Measurements from ENCODE around the gene G6PD.
"Not testable (repeated sequence)": the region's sequence is repeated elsewhere in the genome, so short reads cannot be mapped to it uniquely, and the experiment has no call there.

G6PD gene

GRCh38 chrX:154542723-154543424 is 3.8 kb downstream of the G6PD start:
- DNase-seq (ENCODE audit: extremely low spot score), result no peak
- CTCF ChIA-PET, result interaction anchor here (0.9 to 2.9 kb wide), 5 partner anchors 9 to 406 kb away, joined by 3 to 10 read pairs (median 3); partner anchors contain the start of gene RPL10
- TF ChIP-seq CTCF (IDR thresholded peaks at IDR 0.05; ENCODE audit: control extremely low read depth, extremely low read depth, low read depth, missing control alignments), result no peak
- POLR2A ChIA-PET, result interaction anchor here (1.7 kb wide), 1 partner anchor 172 kb away, joined by 4 read pairs; no protein-coding TSS in a partner anchor

GRCh38 chrX:154541896-154542722 is 4.5 kb downstream of the G6PD start:
- no peak for DNase-seq (ENCODE audit: extremely low spot score)
- TF ChIP-seq CTCF (IDR thresholded peaks at IDR 0.05; ENCODE audit: control extremely low read depth, extremely low read depth, low read depth, missing control alignments), result no peak
- CTCF ChIA-PET, result interaction anchor here (1.2 to 2.9 kb wide), 4 partner anchors 8 to 405 kb away, joined by 3 to 10 read pairs (median 6); partner anchors contain the start of gene RPL10
- POLR2A ChIA-PET, result interaction anchor here (1.7 kb wide), 1 partner anchor 171 kb away, joined by 4 read pairs; no protein-coding TSS in a partner anchor

GRCh38 chrX:154541589-154541895 is 5.1 kb downstream of the G6PD start:
- CTCF ChIA-PET, result interaction anchor here (1.6 to 1.7 kb wide), 2 partner anchors 168 to 405 kb away, joined by 3 to 5 read pairs; no protein-coding TSS in a partner anchor
- POLR2A ChIA-PET, result interaction anchor here (1.7 kb wide), 1 partner anchor 170 kb away, joined by 4 read pairs; no protein-coding TSS in a partner anchor
- no peak for DNase-seq (ENCODE audit: extremely low spot score)
- TF ChIP-seq CTCF (IDR thresholded peaks at IDR 0.05; ENCODE audit: control extremely low read depth, extremely low read depth, low read depth, missing control alignments), result no peak

- TF ChIP-seq CTCF (IDR thresholded peaks at IDR 0.05; ENCODE audit: control extremely low read depth, extremely low read depth, low read depth, missing control alignments), result no peak
- DNase-seq (ENCODE audit: extremely low spot score), result no peak
- ChIA-PET POLR2A (no interaction called here), CTCF (interaction anchor here (1.6 to 1.7 kb wide), 2 partner anchors 168 to 404 kb away, joined by 3 to 5 read pairs; no protein-coding TSS in a partner anchor)
Measured at GRCh38 chrX:154540897-154541535, 5.6 kb downstream of the G6PD start.

GRCh38 chrX:154540365-154540764 is 6.3 kb downstream of the G6PD start:
- CTCF ChIA-PET, result interaction anchor here (1.7 kb wide), 1 partner anchor 167 kb away, joined by 5 read pairs; no protein-coding TSS in a partner anchor
- DNase-seq (ENCODE audit: extremely low spot score); POLR2A ChIA-PET: not testable (repeated sequence)

- CTCF ChIA-PET, result no interaction called here
- DNase-seq (ENCODE audit: extremely low spot score), result no peak
- POLR2A ChIA-PET, result no interaction called here
- TF ChIP-seq CTCF (IDR thresholded peaks at IDR 0.05; ENCODE audit: control extremely low read depth, extremely low read depth, low read depth, missing control alignments), result no peak
Measured at GRCh38 chrX:154539077-154539476, 7.6 kb downstream of the G6PD start.

Data from GM10248 (cell line).